ENCODE measurements around the gene PDE3B. TPM values are rescaled to one million over a fixed set of nuclear protein-coding genes. Genes with fewer than 3 reads are reported as not detected.

The PDE3B gene
- total RNA-seq, 1 donor from 2014 or later: 4.8 TPM

GRCh38 chr11:14812757-14813156, 169.2 kb downstream of the PDE3B start:
- no peak overlapping the region for H3K4me3 ChIP-seq (ENCODE audit: low read depth, low read length)
- TF ChIP-seq CTCF (conservative IDR thresholded peaks at IDR 0.05; ENCODE audit: low read depth, low read length): no peak
- DNase-seq (ENCODE audit: low read depth): no peak

GRCh38 chr11:14813516-14813915, 169.9 kb downstream of the PDE3B start:
- DNase-seq (ENCODE audit: low read depth): no peak
- no peak for TF ChIP-seq CTCF (conservative IDR thresholded peaks at IDR 0.05; ENCODE audit: low read depth, low read length)
- H3K4me3 ChIP-seq (ENCODE audit: low read depth, low read length): no peak overlapping the region

GRCh38 chr11:14818779-14819178, 175.2 kb downstream of the PDE3B start:
- TF ChIP-seq CTCF (conservative IDR thresholded peaks at IDR 0.05; ENCODE audit: low read depth, low read length): no peak
- no peak for DNase-seq (ENCODE audit: low read depth)
- H3K4me3 ChIP-seq (ENCODE audit: low read depth, low read length): no peak overlapping the region

GRCh38 chr11:14819596-14819995, 176.0 kb downstream of the PDE3B start:
- no peak for TF ChIP-seq CTCF (conservative IDR thresholded peaks at IDR 0.05; ENCODE audit: low read depth, low read length)
- no peak for DNase-seq (ENCODE audit: low read depth)
- no peak overlapping the region for H3K4me3 ChIP-seq (ENCODE audit: low read depth, low read length)

GRCh38 chr11:14821031-14821430, 177.4 kb downstream of the PDE3B start:
- no peak overlapping the region for H3K4me3 ChIP-seq (ENCODE audit: low read depth, low read length)
- no peak for DNase-seq (ENCODE audit: low read depth)
- TF ChIP-seq CTCF (conservative IDR thresholded peaks at IDR 0.05; ENCODE audit: low read depth, low read length): no peak

GRCh38 chr11:14826600-14826999, 183.0 kb downstream of the PDE3B start:
- TF ChIP-seq CTCF (conservative IDR thresholded peaks at IDR 0.05; ENCODE audit: low read depth, low read length): no peak
- DNase-seq (ENCODE audit: low read depth): no peak
- no peak overlapping the region for H3K4me3 ChIP-seq (ENCODE audit: low read depth, low read length)
